HUDEP-2 (cell line): ENCODE results near the gene MMGT1.

ENCODE experiments used
- DNase-seq, 76 experiments: peaks; one replicate each; lab custom pipeline; 2025; ENCODE audit not compliant: unreplicated experiment in 76 of 76; lab: John Stamatoyannopoulos, UW

MMGT1 gene

DNA sequence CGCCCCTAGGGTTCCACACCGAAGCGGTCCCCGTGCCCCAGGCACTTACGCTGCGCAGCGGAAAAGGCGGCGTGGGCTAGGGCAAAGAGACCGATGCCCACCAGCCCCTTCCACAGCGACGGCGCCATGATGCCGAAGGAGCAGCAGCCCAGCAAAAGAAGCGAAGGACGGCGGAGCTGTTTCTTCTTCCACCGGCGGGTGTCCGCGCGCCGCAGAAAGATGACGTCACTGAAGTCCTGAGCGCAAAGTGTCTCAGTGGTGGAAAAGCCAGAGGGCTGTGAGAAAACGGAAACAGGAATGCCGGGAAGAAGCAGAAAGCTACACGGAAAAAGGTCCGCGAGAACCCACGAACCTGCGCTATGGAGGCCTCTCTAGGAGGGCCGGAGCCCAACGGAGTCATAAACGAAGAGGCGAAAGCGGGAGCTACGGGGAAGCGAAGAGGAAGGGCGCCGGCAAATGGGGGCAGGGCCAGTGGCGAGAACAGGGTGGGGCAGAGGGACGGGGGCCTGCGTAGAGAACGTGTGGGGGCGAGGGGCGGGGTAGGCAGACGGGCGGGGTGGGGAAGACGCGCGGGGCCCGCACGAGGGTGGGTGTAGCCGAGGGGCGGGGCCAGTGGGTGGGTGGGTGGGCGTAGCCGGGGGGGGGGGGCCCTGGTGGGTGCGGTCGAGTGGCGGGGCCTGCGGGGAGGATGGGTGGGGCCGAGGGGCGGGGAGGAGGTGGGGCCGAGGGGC, at the start of gene MMGT1:
Gene MMGT1, minus strand, starts transcription at position 441 of the 731 bp plus-strand sequence. Its CDS starts 313 bp downstream, at position 128.
- peak in 73 of 76 experiments; percentile 1 to 80 (median 65) for DNase-seq

DNA sequence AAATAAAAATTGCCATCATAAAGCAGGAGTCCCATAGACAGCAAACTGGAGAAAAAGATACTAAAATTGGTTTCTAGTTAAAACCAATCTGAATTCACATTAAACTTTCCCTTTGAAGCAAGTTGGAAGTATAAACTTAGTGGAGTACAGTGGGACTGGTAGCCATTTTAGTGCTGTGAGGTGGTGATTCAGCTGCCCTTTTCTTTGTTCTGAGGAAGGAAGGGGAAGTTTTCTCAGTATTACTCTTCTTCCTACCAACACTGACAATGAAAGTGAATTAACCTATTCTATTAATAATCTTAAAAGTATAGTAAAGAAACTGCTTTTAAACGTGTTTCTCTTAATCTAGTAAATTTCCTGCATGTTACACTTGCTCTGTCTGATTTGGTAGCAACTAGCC, 48.1 kb upstream of the MMGT1 start:
- DNase-seq = no peak

DNA sequence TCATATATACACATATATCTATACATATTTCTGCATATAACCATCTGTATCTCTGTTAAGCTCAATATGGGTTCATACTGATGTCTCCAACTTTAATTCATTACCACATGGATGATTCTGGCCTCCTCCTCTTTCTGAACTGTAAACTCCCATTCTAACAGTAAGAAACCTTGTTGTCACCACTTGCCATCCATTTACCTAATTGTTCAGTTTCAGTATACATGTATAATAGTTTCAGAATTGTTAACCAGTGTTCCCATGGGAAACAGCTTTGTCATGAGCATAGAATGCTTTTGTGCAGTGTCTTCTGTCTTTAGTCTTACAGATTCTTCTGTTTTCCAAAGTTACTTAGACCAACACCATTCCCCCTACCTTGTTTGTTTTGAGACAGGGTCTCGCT, 47.4 kb upstream of the MMGT1 start:
- DNase-seq = no peak

DNA sequence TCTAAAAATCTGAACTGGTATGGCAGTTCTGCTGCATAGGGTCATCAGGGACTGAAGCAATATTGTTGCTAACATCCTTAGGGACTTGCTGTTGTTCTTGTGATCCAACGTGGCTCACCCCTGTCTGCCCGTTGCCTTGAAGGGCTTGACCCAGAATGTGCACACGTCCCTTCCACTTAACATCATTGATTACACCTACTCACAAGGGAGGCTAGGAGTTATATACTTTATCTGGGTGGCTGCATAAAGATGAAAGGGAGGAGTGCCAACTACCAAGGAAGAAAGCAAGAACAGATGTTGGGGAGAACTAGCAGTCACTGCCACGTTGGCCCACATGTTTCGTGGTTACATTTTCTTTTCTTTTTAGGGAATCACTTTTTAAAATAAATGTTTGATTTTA, 45.4 kb upstream of the MMGT1 start:
- DNase-seq = peak in 71 of 76 experiments; percentile 0 to 77 (median 24)

DNA sequence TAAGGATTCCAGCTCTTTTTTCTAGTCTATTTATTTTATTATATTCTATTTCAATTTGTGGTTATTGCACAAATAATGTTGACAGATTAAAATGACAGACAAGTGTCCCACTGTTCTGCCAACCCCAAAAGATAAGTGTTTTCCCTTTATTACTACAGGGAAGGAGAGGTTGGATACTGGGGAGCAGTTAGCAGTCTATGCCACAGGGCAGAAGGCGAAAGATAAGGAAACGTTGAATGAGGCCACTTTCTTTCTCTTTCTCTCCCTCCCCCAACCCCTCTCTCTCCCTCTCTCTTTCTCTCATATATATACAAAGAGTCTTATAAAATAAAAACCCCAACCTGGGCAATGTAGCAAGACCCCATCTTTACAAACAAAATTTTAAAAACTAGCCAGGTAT, 43.1 kb upstream of the MMGT1 start:
- peak in 5 of 76 experiments; percentile 0 to 19 (median 3) for DNase-seq

DNA sequence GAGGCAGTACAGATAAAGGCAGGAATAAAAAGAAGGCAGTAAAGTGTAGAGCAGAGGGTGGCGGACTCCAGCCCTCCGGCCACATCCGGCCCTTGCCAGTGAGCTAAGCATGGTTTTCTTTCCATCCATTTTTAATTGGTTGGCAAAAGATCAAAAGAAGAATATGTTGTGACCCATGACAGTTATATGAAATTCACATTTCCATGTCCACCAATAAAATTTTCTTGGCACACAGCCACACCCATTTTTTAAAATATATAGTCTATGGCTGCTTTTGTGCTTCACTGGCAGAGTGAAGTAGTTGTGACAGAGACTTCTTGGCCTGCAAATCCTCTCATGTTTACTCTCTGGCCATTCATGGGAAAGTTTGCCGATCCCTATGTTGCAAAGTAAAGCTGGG, 41.2 kb upstream of the MMGT1 start:
- DNase-seq = no peak

DNA sequence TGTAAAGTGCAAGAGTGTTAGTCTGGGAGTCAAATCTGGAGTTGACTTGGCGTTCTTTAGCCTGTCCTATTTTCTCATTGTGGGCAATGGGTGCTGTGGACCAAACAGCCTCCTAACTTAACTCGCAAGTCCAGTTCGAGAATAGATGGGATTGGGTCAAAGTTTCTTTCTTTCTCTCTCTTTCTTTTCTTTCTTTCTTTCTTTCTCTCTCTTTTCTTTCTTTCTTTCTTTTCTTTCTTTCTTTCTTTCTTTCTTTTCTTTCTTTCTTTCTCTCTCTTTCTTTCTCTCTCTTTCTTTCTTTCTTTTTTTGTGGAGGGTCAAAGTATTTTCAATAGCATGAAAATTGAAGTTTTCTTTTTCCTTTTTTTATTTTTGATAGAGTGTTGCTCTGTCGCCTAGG, 14.5 kb upstream of the MMGT1 start:
- no peak for DNase-seq

DNA sequence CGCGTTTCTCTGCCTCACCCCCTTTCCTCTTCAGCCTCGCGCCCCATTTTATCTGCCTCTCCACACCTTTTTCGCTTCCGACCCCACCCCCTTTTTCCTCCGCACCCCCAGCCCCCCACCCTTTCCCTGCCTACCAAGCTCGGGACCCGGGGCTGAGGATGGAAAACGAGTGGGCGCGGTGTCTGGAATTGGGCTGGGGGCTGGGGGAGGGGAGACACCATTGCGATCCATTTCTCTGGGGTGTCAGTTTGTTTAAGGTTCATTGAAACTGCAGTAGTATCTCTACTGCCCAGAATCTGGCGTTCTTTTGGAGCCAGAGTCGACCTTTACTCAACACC, 12.2 kb upstream of the MMGT1 start:
- no peak for DNase-seq

DNA sequence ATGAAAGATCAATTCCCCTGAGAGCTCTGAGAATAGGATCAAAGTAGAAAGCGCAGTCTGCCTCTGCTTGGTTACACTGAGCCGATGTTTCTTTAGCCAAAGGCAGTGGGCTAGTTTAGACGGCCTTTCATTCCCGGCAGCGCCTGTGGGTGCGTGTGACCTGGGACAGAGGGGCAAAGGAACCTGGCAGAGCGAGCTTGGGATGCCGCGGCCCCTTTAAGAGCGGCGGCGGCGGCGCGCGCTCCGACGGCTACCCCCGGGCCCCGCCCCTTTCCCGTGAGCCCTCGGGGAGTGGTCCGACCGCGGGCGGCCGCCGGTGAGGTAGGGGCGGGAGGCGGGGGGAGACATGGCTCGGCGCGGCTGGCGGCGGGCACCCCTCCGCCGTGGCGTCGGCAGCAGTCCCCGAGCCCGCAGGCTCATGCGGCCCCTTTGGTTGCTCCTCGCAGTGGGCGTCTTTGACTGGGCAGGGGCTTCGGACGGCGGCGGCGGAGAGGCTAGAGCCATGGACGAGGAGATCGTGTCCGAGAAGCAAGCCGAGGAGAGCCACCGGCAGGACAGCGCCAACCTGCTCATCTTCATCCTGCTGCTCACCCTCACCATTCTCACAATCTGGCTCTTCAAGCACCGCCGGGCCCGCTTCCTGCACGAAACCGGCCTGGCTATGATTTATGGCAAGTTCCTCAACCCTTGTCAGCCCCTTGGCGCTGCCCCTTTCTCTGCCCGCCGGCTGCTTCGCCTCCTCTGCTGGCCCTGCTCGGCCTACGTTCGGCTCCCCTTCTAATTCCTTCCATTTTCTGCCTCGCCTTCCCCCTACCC, 11.6 kb upstream of the MMGT1 start, which contains the start of gene SLC9A6:
Gene SLC9A6, plus strand, starts transcription at position 279 of the 816 bp plus-strand sequence. Its CDS starts 224 bp downstream, at position 503.
- DNase-seq = peak in 61 of 76 experiments; percentile 0 to 51 (median 23)

DNA sequence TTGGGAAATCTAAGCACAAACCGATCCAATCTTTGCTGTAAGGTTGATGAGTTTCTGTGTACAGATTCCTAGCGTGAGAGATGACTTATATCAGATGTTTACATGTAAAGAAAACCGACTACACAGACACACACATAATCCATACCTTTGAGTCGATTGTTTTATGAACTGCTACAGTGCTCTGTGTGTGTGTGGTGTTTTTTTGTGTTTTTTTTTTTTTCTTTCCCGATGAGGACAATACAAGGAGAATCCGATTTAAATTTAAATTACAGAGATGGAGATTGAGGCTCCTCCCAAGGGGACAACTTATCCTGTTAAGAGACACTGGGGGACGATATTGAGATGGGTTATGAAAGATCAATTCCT, 11.0 kb upstream of the MMGT1 start:
- DNase-seq = no peak

DNA sequence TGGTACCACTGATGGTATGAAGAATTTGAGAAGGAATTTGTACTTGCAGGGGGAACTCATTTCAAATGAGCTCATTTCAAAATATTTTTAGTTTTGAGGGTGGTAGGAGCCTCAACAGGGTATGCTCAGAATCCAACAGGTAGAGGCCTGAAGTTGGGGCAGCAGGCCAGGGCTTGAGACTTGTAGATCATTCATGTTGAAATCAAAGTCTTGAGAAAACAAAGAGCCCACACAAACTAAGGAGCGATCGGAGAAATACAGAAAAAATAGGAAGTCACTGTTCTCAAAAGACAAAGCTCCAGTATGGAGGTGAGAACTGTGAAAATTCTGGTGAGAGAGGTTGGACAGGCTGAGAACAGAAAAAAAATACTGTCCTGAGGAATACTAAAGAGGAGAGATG, 10.5 kb upstream of the MMGT1 start:
- DNase-seq = no peak

DNA sequence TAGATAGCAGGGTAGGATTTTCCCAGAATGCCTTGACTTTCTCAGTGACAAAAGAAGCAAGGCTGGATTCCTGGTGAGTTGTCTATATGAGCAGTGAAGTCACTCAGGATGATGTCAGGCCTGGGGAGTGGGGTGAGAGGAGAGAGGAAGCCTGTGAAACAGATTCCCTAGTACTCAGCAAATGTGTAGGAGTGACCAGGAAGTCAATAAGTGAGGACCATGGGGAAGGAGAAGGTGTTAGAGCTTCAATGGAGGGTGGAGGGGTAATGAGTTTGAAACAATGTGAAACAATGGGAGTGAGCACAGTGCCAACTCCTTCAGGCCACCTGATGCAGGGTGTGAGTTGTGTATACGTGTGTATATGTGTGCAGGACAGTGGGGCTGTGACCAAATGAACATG, 9.1 kb upstream of the MMGT1 start:
- no peak for DNase-seq

DNA sequence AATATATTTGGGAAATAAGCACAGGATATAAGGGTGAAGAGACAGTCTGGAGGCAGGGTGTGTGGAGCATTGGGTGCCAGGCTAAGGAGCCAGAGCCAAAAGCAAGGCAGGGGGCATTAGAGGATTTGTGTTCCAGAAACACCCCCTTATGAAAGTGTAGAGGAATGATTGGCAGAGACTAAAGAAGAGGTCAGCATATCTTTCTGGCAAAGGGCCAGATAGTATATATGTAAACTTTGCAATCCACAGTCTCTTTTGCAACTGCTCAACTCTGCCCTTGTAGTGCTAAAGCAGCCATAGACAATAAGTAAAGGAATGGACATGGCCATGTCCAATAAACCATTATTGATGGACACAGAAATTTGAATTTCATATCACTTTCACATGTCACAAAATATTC, 7.9 kb upstream of the MMGT1 start:
- DNase-seq = peak in 3 of 76 experiments; percentile 0

DNA sequence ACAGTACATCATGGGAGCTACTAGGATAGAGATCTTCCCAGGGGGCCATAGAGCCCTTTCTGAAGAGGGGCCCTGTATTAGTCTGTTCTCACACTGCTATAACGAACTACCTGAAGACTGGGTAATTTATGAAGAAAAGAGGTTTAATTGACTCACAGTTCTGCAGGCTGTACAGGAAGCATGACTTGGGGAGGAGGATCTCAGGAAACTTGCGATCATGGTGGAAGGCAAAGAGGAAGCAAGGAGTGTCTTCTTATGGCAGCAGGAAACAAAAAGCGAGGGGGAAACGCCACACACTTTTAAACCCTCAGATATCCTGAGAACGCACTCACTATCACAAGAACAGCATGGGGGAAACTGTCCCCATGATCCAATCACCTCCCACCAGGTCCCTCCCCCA, 7.2 kb upstream of the MMGT1 start:
- DNase-seq = no peak

DNA sequence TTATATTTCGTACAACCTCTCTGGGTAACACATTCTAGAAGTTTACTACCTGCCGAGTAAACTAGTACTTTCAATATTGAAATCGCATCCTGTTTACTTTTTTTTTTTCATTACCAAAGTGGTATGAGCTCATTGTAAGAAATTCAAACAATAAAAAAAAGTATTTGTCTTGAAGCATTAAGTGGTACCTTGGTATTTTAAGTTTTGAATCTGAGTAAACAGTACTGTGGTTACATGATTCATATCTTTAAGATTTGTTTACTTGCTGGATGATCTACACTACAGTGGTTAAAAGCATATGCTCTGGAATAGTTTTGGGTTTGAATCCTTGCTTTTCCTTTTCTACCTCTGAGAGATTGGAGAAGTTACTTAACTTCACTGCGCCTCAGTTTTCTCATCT, 3.8 kb upstream of the MMGT1 start:
- DNase-seq = no peak

DNA sequence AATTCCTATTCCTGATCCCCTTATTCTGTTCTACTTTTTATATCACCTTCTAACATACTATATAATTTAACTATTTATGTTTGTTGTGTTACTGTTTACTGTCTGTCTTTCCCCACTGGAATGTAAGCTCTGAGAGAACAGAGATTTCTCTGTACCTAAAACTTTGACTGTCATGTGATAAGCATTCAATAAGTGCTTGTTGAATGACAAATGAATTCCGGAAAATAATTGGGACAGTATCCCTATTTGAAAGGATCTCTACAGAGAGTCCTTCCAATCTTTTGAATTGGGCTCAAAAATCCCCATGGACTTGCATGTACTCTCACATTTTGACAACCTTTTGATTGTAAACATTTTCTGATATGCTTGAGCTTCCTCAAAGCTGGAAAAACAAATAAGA, 1.6 kb upstream of the MMGT1 start:
- DNase-seq = no peak

DNA sequence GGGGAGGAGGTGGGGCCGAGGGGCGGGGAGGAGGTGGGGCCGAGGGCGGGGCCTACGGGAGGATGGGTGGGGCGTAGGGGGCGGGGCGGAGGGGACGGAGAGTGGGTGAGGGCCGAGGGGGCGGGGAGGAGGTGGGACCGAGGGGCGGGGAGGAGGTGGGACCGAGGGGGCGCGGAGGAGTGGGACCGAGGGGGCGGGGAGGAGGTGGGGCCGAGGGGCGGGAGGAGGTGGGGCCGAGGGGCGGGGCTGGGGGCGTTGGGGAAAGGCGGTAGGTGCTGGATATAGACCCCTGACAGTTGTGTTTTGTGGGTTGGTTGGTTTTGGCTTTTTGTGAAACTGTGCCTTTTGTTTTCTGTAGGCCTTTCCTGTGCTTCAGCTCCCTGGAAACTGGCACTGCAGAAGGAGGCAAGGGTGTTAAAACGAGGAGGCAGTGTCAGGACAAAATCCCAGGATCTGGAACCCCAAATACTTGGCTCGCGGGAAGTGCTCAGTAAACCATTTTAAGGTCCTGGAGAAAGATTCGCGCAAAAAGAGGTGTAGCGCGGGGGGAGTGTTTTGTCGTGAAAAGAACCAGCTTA, 580 bp upstream of the MMGT1 start:
- peak in 43 of 76 experiments; percentile 0 to 80 (median 60) for DNase-seq

DNA sequence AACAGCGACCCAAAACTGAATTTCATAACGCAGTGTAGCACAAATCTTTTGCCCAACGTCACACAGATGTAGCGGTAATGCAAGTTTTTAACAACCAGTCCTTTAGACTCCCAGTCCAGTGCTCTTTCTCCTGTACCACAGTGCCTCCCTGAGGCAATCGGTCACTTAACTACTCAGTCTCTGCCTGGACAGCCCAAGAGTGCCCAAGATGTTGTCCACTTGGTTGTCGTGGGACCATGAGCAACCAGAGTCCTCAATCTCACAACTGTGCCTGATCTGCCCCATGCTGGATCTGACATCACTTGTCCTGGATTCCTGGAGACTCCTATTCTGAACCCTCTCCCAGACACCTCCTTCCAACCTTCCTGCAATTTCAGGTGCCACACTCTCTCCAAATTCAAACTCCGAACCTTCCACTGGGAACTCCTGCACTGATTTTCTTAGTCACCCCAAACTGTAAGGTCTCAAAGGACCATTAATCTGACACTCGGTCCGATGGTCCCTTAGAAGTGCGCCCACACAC, 702 bp downstream of the MMGT1 start:
- peak in 25 of 76 experiments; percentile 0 to 29 (median 1) for DNase-seq

DNA sequence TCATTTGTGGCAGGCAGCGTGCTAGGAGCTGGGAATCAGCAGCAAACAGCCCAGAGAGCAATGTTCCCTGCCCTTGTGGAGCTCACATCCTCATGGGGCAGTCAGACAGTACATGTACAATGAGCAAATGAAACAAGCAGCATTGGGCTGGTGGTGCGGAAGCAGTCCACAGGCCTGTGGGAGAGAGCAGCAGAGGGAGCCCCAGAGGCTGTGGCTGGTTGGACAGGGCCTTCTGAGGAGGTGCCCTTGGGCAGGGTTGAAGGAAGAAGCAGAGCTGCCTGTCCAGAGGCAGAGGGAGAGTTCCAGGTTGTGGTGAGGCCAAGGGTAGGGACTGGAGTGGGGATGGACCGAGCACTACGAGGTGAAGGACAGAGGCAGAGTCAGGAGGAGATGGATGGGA, 22.5 kb downstream of the MMGT1 start:
- DNase-seq = no peak

DNA sequence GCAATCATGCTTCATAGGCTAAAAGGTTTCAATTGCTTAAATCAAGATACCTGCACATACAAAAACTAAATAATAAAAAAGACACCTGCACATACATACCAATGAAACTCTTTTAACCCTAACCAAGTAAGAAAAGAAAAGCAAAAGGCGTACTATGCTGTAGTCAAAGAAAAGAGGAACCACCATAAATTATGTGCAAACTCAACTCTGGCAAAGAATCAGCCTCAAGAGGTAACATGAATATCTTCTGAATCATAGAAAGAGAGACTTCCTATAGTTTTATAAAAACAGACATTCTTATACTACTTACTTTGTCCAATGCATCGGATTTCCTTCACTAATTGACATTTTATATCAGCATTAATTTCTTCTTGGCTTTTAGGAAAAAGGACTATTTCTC, 29.3 kb downstream of the MMGT1 start:
- DNase-seq = no peak
